ENCODE results near the gene PDE1C.

The PDE1C gene

GRCh38 chr7:32075612-32076011, 5.4 kb upstream of the PDE1C start:
- no peak overlapping the region for H3K4me3 ChIP-seq (ENCODE audit: low read length)
- no peak for DNase-seq (ENCODE audit: low read depth)
- TF ChIP-seq CTCF (IDR thresholded peaks at IDR 0.05; ENCODE audit: insufficient read depth, low read depth, low read length, missing control alignments) = no peak

- no peak for DNase-seq (ENCODE audit: low read depth)
- no peak overlapping the region for H3K4me3 ChIP-seq (ENCODE audit: low read length)
- no peak for TF ChIP-seq CTCF (IDR thresholded peaks at IDR 0.05; ENCODE audit: insufficient read depth, low read depth, low read length, missing control alignments)
Measured at GRCh38 chr7:32074787-32075585, 4.8 kb upstream of the PDE1C start.

GRCh38 chr7:32073533-32073932, 3.3 kb upstream of the PDE1C start:
- no peak overlapping the region for H3K4me3 ChIP-seq (ENCODE audit: low read length)
- no peak for TF ChIP-seq CTCF (IDR thresholded peaks at IDR 0.05; ENCODE audit: insufficient read depth, low read depth, low read length, missing control alignments)
- DNase-seq (ENCODE audit: low read depth) = no peak

- no peak overlapping the region for H3K4me3 ChIP-seq (ENCODE audit: low read length)
- no peak for DNase-seq (ENCODE audit: low read depth)
- TF ChIP-seq CTCF (IDR thresholded peaks at IDR 0.05; ENCODE audit: insufficient read depth, low read depth, low read length, missing control alignments) = no peak
Measured at GRCh38 chr7:32072397-32072796, 2.2 kb upstream of the PDE1C start.

GRCh38 chr7:32071466-32072091, 1.4 kb upstream of the PDE1C start:
- no peak overlapping the region for H3K4me3 ChIP-seq (ENCODE audit: low read length)
- no peak for TF ChIP-seq CTCF (IDR thresholded peaks at IDR 0.05; ENCODE audit: insufficient read depth, low read depth, low read length, missing control alignments)

GRCh38 chr7:32070051-32070405, 179 bp downstream of the PDE1C start:
- no peak for DNase-seq (ENCODE audit: low read depth)
- TF ChIP-seq CTCF (IDR thresholded peaks at IDR 0.05; ENCODE audit: insufficient read depth, low read depth, low read length, missing control alignments) = no peak
- H3K4me3 ChIP-seq (ENCODE audit: low read length) = no peak overlapping the region

More at GRCh38 chr7:32071466-32072091, 1.4 kb upstream of the PDE1C start:
- no peak for DNase-seq (ENCODE audit: low read depth)
